ENCODE results near the gene DLL3.

Gene DLL3

GRCh38 chr19:39497996-39498797 lies 550 bp upstream of the DLL3 start (continued):
- TF ChIP-seq EGR2 (tag by site-specific recombination; IDR thresholded peaks at IDR 0.05; ENCODE audit: low read depth) (peak; percentile 12; the same call in 1 of the 2 replicates), ZNF433 (tag by site-specific recombination; IDR thresholded peaks at IDR 0.05; ENCODE audit: low read depth) (no peak), ZNF677 (tag by site-specific recombination; IDR thresholded peaks at IDR 0.05) (no peak), ZNF747 (tag by site-specific recombination; IDR thresholded peaks at IDR 0.05) (no peak), ZNF645 (tag by site-specific recombination; IDR thresholded peaks at IDR 0.05) (peak; percentile 21), ZNF670 (tag by site-specific recombination; IDR thresholded peaks at IDR 0.05; ENCODE audit: low read depth) (no peak), ZNF335 (tag by site-specific recombination; conservative IDR thresholded peaks at IDR 0.05) (peak; percentile 100), ZNF560 (tag by site-specific recombination; IDR thresholded peaks at IDR 0.05; ENCODE audit: borderline replicate concordance) (no peak), ZBTB44 (tag by site-specific recombination; IDR thresholded peaks at IDR 0.05) (peak; percentile 55), ZNF292 (tag by site-specific recombination; IDR thresholded peaks at IDR 0.05; ENCODE audit: borderline replicate concordance, low read depth) (no peak), GLI4 (tag by site-specific recombination; IDR thresholded peaks at IDR 0.05) (no peak), OVOL3 (tag by site-specific recombination; IDR thresholded peaks at IDR 0.05) (peak; percentile 55; the same call in 1 of the 2 replicates), ZNF24 (tag by site-specific recombination; IDR thresholded peaks at IDR 0.05) (peak; percentile 47; the same call in 1 of the 2 replicates), ZNF350 (tag by site-specific recombination; IDR thresholded peaks at IDR 0.05) (no peak), REST (tag by site-specific recombination; IDR thresholded peaks at IDR 0.05) (no peak), ZNF266 (tag by site-specific recombination; IDR thresholded peaks at IDR 0.05; ENCODE audit: low read depth) (no peak), ZNF580 (tag by site-specific recombination; IDR thresholded peaks at IDR 0.05) (no peak), ZNF157 (tag by site-specific recombination; IDR thresholded peaks at IDR 0.05) (0 out of 2 replicates have a peak, but pooled peaks have one; percentile 35), ZNF362 (tag by site-specific recombination; IDR thresholded peaks at IDR 0.05) (no peak), GLI2 (tag by site-specific recombination; IDR thresholded peaks at IDR 0.05; ENCODE audit: borderline replicate concordance, low read depth) (no peak), ZSCAN18 (tag by site-specific recombination; IDR thresholded peaks at IDR 0.05) (no peak), ZNF366 (tag by site-specific recombination; conservative IDR thresholded peaks at IDR 0.05) (no peak), BCL6B (tag by site-specific recombination; IDR thresholded peaks at IDR 0.05) (no peak), ZNF138 (tag by site-specific recombination; IDR thresholded peaks at IDR 0.05; ENCODE audit: borderline replicate concordance) (no peak), GLIS1 (tag by site-specific recombination; IDR thresholded peaks at IDR 0.05) (peak; percentile 43), ZNF223 (tag by site-specific recombination; IDR thresholded peaks at IDR 0.05) (no peak), ZBTB1 (tag by site-specific recombination; IDR thresholded peaks at IDR 0.05) (no peak), MEIS1 (CRISPR knock-in tag; IDR thresholded peaks at IDR 0.05; ENCODE audit: borderline replicate concordance) (no peak), KLF10 (tag by site-specific recombination; IDR thresholded peaks at IDR 0.05) (no peak; the same call in 1 of the 2 replicates)
